NCI-H2029 treated with DMSO at 0.1 percent for 48 hours (cell line): ENCODE data around the gene GPR183.
"Not testable (repeated sequence)": the region's sequence is repeated elsewhere in the genome, so short reads cannot be mapped to it uniquely, and the experiment has no call there.

ENCODE experiments used
- DNase-seq: peaks from one replicate; lab custom pipeline; 2025; lab: John Stamatoyannopoulos, UW

Gene GPR183

DNA sequence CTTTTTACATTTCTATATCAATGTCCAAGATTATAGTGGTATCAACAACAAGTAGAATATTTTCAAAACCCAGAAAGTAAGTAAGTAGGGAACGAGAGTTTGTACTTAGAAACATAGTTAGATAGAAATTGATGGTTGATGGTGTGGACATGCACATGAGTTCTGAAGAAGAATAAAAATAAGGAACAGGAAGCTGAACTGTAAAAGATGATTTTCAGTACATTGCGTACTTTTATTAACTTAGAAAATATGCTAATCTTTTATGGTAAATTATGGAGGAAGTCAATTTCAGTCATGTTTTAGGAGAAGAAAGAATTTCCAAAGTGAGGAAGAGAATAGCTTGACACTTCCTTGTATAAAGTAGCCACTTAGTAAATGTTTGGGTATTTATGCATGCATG lies 36.7 kb downstream of the GPR183 start:
- no peak for DNase-seq

DNA sequence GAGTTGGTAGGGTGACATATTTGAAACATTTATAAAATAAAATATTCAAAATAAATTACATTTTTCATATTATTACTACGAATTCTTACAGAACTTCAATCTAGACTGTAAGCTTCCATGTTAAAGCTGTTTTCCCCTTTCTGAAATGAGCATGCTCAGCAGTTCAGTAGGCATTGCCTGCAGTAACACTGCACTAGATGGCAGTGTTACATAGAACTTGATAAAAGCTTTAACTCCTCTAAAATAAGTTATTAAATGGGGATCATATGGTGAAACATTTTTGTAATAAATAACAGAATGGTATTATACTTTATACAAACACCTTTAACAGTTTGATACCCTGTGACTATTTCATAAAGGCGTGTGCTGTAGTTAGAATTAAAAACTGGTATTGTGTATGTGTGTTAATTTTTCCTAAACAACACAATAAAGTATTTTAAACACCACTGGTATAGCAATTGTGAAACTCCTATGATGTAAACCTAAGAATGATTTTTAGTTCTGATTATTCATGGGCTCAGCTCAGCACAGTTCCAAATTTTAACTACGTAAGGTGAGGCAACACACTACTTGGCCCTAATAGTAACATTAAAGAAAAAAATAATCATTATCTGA lies 37.5 kb downstream of the GPR183 start:
- DNase-seq = no peak

DNA sequence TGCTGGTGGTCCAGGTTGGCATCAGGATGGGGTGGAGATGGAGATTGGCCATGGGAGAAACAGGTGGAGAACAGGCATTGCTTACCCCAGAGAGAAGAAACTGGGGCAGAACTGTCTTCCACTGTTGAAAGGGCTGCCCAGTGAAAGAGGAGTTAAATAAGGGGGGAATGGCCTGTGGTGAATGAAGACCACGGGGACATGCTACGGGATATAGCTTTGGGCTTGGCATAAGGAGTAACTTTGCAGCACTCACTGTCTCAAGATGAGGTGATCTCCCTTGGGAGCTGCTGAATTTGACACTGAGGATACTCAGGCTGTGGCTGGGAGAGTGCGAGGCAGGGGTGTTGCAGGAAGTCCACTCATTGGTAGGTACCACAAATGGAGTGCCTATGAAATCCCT lies 38.4 kb downstream of the GPR183 start:
- DNase-seq = no peak

DNA sequence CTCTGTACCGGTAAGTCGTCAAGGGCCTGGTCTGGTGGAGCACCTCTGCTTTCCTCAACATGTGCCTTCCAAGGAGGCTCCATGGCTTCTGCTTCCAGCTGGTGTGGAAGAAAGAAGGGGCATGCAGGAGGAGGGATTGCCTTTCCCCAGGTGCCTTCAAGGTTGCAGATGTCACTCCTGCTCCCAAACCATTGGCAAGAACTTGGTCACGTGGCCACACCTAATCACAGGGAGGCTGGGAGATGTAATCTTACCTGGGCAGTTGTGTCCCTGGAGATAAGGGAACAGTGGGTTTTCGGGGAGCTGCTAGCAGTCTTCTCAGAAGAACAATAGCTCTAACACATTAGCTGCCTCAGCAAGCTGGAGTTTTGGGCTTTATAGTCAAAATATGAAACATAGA lies 39.3 kb downstream of the GPR183 start:
- no peak for DNase-seq

DNA sequence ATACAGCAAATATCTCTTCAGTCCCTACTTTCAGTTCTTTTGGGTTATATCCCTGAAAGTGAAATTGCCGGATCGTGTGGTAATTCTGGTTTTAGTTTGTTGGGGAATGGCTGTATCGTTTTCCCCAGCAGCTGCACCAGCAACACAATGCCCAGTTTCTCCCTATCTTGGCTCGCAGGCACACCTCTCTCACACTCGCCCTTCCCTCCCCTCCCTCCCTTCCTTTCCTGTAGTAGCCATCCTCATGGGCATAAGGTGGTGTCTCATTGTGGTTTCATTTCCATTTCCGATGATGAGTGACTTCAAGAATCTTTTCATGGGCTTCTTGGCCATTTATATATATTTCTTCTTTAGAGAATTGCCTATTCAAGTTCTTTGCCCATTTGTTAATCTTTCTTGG lies 40.4 kb downstream of the GPR183 start:
- DNase-seq = no peak

DNA sequence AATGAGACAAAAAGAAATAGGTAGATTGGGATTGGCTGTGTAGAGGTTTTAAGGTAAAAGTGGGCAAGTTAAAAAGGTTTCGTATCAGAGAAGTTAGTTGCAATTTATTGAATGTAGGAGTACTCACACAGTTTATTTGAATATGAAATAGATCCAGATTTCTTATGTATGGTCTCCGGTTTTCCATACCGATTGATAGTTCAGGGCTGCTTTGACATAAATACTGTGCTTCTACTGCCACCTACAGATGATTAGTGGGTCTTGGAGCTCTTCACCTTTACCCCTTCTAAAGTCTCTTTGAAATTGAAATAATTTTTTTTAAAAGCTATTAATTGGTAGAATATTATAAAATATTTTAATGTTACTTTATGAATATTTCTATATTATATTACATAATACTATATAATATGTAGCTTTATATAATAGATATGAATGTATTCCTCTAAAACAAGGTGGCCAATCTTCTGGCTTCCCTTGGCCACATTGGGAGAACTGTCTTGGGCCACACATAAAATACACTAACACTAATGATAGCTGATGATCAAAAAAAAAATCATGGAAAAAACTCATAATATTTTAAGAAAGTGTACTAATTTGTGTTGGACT lies 41.3 kb downstream of the GPR183 start:
- peak; percentile 53 for DNase-seq

DNA sequence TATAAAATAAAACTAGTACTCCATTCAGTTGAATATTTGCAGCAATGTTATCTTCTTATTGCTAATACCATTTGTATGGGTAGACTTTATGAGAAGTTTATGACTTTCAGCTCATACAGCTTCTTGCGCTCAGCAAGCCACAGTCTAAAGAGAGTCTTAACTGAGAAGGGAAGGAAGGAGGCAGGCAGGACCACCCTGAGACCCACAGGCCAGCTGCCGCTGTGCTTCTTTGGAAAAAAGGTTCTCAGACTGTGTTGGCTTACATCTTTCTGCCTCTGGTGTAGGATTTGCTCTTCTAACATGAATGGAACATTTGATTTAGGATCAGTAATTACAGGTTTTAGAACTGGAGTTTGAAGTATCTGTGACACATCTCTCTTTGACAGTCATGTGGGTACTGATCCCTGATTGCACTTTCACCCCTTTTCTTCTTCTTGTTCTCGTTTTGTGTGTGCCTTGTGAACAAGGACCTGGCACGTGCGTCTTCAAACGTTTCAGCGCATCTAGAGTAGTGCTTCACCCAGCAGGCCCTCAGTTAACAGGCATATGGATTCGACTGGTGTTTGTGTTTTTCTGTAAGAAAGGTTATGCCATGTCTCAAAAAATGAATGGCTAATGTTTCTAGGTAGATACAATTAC lies 41.9 kb downstream of the GPR183 start:
- DNase-seq = no peak

DNA sequence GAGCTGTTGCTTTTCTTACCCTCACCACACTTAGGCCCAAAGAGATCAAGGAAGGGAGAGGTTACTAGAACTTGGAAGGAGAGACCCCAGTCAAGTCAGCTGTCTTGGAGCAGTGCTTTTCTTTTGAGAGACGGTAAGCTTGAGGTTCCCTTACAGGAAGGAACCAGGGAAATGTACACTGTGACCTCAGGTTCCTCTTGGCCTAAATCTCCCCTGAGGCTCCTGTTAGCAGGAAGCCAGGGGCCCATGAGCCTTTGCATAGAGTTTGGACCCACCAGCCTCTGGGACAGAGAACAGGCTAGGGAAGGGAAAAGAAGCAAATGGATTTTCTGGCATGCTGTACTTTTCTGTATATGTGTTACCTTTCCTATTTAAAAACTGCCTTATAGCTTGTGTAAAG lies 43.1 kb downstream of the GPR183 start:
- no peak for DNase-seq

DNA sequence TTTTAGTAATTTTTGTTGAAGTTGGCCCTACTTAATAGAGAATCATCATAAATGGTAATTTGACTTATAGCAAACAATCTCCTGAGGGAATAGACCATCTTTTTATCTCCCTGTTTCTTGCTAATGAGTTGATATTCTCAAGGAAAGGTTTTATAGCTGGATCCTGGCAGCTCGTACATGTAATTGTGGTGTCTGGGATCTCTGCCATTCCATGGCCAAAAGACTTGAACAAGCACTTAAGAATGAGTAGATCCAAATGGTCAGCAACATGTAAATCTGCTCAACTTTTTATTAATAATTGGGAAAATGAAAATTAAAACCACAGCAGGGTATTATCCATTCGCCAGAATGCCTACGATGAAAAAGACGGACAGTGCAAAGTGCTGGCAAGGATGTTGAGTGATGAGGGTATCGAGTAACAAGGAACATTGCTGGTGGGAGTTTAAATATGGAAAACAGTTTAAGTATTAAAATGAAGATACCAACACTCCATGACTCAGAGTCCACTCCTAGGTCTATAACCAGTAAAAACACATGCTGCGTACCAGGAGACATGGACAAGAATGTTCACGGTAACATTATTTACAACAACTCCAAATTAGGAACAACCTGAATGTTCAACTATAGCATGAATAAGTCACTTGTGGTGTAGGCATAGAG lies 43.9 kb downstream of the GPR183 start:
- DNase-seq = no peak

DNA sequence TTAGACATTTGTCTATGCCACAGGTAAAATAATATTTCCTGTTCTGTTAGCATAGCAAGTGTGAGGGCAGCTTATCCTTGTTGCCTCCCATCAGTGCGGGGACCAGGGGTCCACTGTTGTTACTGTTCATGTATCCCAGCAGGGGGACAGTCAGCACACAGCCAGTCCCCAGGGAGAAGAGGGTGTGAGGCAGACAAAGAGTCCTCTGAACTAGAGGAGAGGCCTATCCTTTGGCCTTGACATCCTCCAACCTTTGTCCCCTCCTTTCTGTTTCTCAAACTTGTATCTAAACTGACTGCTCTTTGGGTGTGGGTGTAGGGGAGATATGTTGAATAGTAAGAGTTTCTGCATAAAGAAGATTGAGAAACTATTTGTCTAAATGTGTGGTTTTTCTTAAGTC lies 46.1 kb downstream of the GPR183 start:
- no peak for DNase-seq

DNA sequence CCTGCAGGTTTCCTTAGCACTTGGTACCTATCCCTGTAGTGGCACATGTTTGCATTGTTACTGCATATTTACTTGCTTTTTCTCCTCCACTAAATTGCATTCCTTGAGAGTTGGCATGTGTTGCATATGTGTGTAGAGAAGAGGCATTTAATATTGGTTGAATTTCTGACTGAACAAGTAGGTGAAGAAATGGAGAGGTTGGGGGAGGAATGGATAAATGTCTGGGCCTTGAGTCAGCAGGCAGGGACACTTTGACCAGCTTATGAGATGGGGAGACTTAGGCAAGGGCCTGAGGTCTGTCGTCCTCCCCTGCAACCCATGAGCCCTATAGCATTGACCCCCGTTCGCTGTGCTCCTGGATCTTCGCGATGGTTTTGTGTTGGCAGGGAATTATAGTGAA lies 47.0 kb downstream of the GPR183 start:
- DNase-seq = no peak

DNA sequence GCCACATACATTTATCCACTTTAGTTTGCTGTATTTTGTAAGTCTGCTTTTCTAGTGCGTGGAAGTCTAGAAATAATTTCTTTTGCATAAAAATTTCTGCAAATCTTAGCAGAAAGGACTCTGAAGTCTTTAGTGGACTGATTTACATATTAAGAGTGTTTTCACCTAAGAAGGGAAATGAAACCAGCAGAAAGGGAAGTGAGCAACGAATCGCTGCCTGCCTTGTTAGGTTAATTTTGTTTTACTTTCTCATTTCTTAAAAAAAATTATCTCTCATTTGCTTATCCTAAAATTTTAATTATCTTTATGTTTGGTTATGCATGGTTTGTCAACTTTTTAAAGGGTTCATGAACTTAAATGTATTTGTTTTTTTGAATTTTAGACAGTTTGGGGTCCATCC lies 48.3 kb downstream of the GPR183 start:
- DNase-seq = no peak

DNA sequence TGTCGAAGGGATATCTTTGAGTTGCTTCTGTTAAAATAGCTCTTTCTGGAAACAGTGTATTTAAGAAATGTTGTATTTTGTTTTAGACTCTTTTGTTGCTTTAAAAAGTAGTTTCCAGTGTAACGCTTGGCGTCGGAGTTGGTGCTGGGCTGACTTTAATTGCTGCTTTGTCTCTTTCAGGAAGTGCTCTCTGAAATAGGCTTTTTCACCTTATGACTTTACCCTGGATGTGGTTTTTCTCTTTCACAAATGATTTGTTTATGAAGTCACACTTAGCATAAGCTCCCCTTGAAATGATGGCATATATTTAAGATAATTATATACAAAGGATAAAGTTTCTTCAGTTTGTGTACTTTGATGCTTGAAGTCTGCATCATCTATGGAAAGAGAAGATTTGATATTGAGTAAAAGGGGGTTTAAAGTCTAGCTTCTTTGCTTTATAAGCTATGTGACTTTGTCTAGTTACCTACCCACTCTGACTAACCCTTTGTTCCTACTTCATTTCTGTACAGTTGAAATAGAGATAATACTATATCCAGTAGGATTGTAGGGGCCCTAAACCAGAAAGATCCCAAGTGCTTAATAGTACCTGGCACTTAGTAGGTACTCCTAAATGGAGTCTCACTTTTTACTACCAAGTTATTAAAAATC lies 48.9 kb downstream of the GPR183 start, which contains the start of gene GPR18:
TSS of gene GPR18 (minus strand) at position 170 of the 651 bp plus-strand sequence. CDS start 2,507 bp downstream, outside the sequence.
- DNase-seq = no peak

DNA sequence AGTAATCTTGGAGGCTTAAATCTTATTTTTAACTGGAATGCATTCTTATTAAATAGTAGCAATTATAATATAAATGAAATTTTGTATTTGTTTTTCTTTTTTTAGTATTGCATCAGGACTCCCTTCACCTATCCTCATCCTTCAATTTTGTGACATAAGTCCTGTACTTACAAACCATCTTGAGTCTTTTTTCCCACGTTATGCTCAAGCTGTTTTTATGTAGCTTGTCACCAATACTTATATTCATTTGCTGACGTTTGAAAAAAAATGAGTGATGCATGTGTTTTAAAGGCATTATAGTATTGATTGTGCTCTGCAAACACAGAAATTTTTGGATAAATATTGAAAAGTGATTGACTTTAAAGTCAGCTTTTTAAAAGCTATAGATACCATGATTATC lies 49.9 kb downstream of the GPR183 start:
- DNase-seq = no peak

DNA sequence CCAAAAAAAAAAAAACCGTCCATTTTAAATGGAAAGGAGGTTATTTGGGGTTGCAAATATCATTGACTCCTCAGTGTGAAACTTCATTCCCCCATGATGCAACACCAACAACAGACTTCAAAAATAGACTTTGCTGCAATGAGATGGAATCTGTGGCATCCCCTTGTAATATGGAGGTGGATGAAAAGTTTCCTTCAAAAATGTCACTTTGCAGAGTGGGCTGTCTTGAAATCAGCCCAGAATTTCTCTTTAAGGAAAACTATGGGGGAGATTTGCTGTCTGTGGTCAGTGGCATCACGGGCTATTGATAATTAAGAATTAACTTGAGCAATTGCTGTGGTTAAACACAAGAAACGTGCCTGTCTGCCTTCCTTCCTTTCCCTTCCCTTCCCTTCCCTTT lies 50.5 kb downstream of the GPR183 start:
- no peak for DNase-seq

DNA sequence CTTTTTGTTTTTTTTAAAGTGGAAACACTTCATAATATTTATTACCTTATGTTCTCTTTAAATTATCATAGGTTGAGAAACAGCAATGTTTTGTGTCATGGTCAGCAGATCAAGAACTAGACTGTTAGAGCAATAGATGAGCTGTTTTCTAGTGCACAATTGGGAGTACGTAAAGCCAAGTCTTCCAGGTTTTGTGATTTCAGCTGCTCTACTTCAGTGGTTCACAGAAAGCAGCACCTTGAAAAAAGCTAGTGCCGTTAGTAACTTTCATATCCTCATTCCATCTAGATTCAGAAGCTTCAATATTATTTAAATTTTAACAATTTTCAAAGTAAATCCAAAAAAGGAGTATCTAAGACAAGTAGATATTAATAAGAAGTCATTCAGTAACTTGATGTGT lies 50.9 kb downstream of the GPR183 start:
- no peak for DNase-seq

DNA sequence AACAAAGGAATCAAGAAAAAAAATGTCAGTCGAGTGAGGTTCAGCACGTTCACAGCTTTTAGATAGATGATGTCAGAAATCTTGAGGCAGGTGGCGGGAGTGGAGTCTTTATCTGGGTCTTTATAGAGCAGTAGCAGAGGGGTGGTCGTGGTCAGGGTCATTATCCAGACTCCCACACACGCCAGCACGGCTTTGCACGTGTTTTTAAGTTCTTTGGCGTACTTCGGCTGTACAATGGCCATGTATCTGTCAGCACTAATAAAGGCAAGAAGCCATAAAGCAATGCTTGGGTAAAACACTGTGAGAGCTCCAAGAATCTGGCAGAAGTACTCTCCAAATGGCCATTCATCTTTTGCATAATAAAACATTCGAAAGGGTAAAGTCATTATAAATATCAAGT lies 51.9 kb downstream of the GPR183 start:
- DNase-seq = no peak

DNA sequence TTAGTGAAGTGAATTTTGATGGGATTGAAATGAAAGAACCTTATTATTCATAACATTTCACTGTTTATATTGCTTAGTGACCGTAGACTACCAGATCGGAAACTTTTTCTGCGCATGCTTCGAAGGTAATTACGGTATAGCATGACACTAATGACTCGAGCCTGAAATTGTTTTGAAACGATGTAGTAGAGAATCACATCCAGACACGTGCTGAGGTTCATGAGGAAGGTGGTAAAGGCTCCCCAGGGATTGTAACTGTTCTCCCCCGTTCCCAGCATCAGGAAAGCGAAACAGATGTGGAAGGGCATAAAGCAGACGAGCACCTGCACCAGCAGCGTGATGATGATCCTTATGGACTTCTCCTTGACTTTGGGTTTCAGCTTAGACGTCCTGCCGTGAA lies 52.4 kb downstream of the GPR183 start:
- DNase-seq = no peak

DNA sequence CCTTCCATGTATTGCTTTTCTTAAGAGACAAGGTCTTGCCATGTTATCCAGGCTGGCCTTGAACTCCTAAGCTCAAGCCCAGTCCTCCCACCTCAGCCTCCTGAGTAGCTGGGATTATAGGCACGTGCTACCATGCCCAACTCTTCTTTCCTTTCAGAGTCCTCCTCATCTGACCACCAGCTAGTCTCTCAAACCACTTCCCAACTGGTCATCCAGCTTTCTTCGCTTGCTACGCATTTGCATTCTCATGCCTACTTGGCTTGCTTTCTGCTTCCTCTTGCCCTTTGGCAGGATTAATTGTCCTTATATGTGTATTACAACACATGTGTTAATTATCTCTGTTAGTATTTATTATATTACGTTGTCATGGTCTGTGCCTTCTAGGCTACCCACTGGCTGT lies 55.3 kb downstream of the GPR183 start:
- DNase-seq = no peak

DNA sequence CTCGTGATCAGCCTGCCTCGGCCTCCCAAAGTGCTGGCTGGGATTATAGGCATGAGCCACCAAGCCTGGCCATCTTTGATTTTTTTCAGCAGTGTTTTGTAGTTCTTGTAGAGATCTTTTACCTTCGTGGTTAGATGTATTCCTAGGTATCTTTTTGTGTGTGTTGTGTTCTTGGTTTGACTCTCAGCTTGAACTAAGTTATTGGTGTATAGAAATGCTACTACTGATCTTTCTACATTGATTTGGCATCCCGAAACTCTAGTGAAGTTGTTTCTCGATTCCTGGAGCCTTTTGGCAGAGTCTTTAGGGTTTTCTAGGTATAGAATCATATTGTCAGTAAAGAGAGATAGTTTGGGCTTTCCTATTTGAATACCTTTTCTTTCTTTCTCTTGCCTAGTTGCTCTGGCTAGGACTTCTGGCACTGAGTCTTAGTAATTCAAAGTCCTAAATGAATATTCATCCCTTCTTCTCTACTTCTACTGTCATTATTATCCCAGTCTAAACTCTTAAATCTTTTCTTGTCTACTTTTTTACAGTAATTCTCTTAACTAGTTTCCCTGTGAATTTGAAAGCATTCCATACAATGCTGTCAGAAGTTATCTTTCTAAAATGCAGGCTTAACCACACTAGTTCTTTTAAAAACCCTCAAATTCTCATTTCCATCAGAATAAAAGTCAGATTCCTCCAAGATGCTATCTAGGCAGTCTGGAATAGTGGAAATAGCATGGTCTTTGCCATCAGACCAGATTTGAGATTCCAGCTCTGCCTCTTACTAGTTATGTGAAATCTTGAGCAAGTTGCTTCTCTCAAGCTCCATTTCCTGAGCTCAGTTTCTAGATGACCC lies 56.0 kb downstream of the GPR183 start:
- no peak for DNase-seq

DNA sequence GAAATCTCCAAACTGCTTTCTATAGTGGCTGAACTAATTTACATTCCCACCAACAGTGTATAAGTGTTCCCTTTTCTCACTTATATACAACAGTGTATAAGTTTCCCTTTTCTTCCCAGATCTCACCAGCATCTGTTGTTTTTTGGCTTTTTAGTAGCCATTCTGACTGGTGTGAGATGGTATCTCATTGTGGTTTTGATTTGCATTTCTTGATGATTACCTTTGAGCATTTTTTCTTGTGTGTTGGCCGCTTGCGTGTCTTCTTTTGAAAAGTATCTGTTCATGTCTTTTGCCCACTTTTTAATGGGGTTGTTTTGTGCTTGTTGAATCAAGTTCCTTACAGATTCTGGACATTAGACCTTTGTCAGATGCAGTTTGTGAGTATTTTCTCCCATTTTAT lies 57.6 kb downstream of the GPR183 start:
- not testable (repeated sequence) for DNase-seq

DNA sequence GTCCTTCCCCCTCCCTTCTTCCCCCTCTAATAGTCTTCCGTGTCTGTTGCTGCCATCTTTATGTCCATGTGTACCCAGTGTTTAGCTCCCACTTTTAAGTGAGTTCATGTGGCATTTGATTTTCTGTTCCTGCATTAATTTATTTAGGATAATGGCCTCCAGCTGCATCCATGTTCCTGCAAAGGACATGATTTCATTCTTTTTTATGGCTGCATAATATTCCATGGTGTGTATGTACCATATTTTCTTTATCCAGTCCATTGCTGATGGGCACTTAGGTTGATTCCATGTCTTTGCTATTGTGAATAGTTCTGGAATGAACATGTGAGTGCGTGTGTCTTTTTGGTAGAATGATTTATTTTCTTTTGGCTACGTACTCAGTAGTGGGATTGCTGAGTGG lies 58.0 kb downstream of the GPR183 start:
- not testable (repeated sequence) for DNase-seq
